Measurements from ENCODE around the gene KCNK4. TPM values are rescaled to one million over a fixed set of nuclear protein-coding genes. Genes with fewer than 3 reads are reported as not detected.
A peak's percentile ranks its signal among the peaks of the same experiment; 100 is the strongest.

The KCNK4 gene
- total RNA-seq, 1 donor from 2014 or later: 1.6 TPM

DNA sequence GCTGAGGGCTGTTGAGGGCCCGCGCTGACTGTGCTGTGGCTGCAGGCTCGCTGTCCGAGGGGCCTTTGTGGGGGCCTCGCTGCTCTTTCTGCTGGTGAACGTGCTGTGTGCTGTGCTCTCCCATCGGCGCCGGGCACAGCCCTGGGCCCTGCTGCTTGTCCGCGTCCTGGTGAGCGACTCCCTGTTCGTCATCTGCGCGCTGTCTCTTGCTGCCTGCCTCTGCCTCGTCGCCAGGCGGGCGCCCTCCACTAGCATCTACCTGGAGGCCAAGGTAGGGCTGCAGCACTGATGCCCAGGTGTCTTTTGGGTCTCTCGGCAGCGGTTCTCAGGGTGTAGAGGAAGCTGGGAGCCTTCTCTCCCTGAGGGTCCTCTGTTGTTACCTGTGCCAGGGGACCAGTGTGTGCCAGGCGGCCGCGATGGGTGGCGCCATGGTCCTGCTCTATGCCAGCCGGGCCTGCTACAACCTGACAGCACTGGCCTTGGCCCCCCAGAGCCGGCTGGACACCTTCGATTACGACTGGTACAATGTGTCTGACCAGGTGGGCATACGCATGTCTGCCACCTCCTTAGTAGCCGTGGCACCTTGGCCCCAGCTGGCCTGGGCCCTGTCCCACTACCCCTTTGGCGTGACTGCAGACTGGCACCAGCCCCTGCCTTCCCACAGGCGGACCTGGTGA, 3.3 kb upstream of the KCNK4 start:
- FAIRE-seq: no peak
- peak in 1 of 2 donors; percentile 8 for DNase-seq (ENCODE audit: low spot score in 2 of 2)

- DNase-seq (ENCODE audit: low spot score in 2 of 2) (peak in 1 of 2 donors; percentile 8), FAIRE-seq (no peak)
These were observed 2.8 kb upstream of the KCNK4 start for GRCh38 chr11:64288353-64288750.

- DNase-seq (ENCODE audit: low spot score in 2 of 2) (no peak), FAIRE-seq (no peak)
These were observed 2.0 kb upstream of the KCNK4 start for GRCh38 chr11:64289002-64289564.

GRCh38 chr11:64290352-64291261, 495 bp upstream of the KCNK4 start:
- FAIRE-seq: no peak
- no peak for DNase-seq (ENCODE audit: low spot score in 2 of 2)

- FAIRE-seq (no peak), DNase-seq (ENCODE audit: low spot score in 2 of 2) (no peak)
These were observed 804 bp downstream of the KCNK4 start for GRCh38 chr11:64291752-64292459.

- FAIRE-seq (no peak), DNase-seq (ENCODE audit: low spot score in 2 of 2) (no peak)
These were observed 1.6 kb downstream of the KCNK4 start for GRCh38 chr11:64292460-64293254.

GRCh38 chr11:64294774-64295173, 3.7 kb downstream of the KCNK4 start:
- FAIRE-seq (no peak), DNase-seq (ENCODE audit: low spot score in 2 of 2) (no peak)

- FAIRE-seq (no peak), DNase-seq (ENCODE audit: low spot score in 2 of 2) (no peak)
These were observed 4.7 kb downstream of the KCNK4 start for GRCh38 chr11:64295760-64296159.

DNA sequence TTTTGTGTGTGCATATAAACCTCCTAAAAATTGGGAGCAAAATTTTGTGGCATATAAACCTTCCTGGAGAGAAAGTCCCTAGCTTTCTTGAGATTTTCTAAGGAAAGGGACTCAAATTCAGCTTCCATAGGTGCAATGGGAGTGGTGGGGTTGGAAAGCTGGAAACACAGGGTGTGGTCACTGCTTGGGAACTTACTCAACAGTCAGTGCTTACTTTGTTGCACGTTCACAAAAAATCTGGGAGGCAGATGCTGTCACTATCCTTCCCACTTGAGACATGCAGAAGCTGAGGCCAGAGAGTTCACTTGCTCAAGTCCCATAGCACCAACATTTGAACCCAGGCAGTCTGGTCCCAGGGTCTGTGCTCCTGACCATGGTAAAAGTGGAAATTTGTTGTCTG, 5.1 kb downstream of the KCNK4 start:
- DNase-seq (ENCODE audit: low spot score in 2 of 2) (no peak), FAIRE-seq (no peak)

GRCh38 chr11:64296830-64297698, 6.0 kb downstream of the KCNK4 start:
- no peak for DNase-seq (ENCODE audit: low spot score in 2 of 2)

GRCh38 chr11:64297699-64298358, 6.7 kb downstream of the KCNK4 start:
- no peak for DNase-seq (ENCODE audit: low spot score in 2 of 2)

More at GRCh38 chr11:64296830-64297698, 6.0 kb downstream of the KCNK4 start:
- no peak for FAIRE-seq

GRCh38 chr11:64298966-64299846, 8.1 kb downstream of the KCNK4 start:
- DNase-seq (ENCODE audit: low spot score in 2 of 2) (peak; percentile 73 to 85), FAIRE-seq (no peak)

More at GRCh38 chr11:64297699-64298358, 6.7 kb downstream of the KCNK4 start:
- no peak for FAIRE-seq

DNA sequence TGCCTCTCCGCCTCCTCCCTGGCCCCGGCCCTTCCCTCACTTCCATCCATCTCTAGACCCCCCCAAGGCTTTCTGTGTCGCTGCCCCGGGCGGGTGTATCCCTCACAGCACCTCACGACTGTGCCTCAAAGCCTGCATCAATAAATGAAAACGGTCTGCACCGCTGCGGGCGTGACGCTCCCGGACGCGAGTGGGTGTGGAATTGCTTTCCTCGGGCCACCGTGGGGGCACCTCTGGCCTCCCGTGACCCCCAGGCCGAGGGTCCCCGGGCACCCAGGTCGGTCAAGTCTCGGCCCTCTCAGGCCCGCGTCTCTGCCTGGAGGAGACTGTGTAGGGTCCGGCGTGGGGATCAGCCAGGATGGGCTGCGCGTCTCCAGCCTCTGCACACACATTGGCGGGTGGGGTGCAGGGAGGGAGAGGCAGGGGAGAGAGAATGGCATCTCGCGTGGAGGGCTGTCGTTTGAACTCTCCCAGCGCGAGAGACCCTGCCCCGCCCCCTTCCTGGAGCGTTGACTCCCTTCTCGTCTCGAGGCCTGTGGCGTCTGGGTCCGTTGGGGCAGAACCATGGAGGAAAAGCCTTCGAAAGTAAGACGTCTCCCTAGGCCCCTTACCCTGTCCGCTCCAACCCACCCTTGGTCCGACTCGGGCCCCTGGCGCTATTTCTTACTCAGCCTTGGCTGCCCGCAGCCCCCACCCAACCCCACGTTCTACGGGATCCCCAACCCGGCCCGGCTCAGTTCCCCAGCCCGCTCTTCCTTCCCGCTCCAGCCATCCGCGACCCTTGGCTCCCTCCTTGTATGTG, 8.9 kb downstream of the KCNK4 start, which contains the start of gene CATSPERZ:
TSS of gene CATSPERZ (plus strand) at position 512 of the 802 bp plus-strand sequence. CDS start at position 565, 53 bp downstream.
- FAIRE-seq (no peak), DNase-seq (ENCODE audit: low spot score in 2 of 2) (no peak)

- DNase-seq (ENCODE audit: low spot score in 2 of 2): no peak
- FAIRE-seq: no peak
These were observed 12.3 kb downstream of the KCNK4 start for GRCh38 chr11:64303109-64304031.

GRCh38 chr11:64304032-64304315, 12.9 kb downstream of the KCNK4 start:
- FAIRE-seq: no peak
- DNase-seq (ENCODE audit: low spot score in 2 of 2): no peak
